Middle frontal gyrus (tissue), 1 donor: ENCODE data around the gene UBXN4.
"Not testable (repeated sequence)": the region's sequence is repeated elsewhere in the genome, so short reads cannot be mapped to it uniquely, and the experiment has no call there.

Experiments
- DNase-seq: peaks from one replicate; pipeline ENCODE4 v3.0.0-alpha.2; 2015; ENCODE audit warnings: low spot score; ENCODE audit errors: extremely low spot score

Gene UBXN4

DNA sequence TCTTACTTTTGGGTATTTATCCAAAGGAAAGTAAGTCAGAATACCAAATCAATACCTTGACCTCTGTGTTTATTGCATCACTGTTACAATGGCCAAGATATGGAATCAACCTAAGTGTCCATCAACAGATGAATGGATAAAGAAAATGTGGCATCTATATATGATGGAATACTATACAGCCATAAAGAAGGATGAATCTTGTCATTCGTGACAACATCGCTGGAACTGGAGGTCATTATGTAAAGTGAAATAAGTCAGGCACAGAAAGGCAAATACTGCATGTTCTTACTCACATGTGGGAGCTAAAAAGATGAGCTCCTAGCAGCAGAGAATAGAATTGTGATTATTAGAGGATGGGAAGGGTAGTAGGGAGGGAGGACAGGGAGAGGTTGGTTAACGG lies 60.7 kb downstream of the UBXN4 start:
- no peak for DNase-seq

DNA sequence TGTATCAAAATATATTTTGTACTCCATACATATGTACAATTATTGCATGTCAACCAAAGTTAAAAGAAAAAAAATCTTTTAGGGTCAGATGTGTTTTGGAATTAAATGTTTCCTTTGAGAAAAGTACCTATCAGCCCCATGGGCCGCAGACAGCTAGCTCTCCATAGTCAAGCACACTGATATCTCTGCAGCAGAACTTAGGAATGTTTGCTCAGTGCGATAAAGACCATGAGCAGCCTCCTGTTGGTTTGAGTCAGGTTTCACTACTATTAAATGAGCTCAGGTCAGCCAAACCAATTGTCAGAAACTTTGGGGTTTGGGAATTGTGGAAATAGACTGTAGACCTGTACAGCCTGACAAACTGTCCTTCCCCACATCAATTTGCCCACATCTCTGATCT lies 61.6 kb downstream of the UBXN4 start:
- no peak for DNase-seq

DNA sequence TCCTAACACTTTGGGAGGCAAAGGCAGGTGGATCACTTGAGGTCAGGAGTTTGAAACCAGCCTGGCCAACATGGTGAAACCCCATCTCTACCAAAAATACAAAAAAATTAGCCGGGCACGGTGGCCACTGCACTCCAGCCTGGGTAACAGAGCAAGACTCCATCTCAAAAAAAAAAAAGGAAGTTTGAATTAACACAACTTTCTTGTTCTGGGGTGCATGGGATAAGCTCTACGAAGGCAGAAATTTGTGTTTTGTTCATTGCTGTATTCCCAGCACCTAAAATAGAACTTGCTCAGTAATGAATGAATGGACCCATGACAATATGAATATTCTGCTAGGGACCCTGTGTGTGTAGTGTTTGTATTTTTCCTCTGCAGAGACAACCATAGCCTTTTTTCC lies 66.2 kb downstream of the UBXN4 start:
- not testable (repeated sequence) for DNase-seq

DNA sequence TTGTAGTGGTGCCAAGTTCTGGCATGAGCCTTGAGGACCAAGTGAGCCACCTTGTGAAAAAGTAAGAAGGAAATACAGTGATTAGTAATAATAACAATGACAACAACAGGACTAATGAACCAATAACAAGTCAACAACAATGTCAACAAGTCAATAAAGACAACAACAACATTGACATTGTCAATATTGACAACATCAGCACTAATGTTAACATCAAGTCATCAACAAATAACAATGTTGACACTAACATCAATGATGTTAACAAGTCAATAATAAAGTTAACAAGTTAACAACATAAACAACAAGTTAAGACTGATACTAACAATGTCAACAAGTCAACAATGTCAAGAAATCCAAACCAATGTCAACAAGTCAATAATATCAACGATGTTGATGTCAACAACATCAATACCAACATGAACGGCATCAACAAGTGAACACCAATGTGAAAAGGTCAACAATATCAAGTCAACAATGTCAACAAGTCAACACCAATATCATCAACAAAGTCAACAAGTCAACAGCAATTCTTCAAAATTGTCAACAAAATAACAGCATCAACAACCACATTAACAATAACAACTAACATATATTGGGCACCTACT lies 71.4 kb downstream of the UBXN4 start:
- DNase-seq: no peak

GRCh38 chr2:135815269-135815668 lies 73.6 kb downstream of the UBXN4 start:
- no peak for DNase-seq

DNA sequence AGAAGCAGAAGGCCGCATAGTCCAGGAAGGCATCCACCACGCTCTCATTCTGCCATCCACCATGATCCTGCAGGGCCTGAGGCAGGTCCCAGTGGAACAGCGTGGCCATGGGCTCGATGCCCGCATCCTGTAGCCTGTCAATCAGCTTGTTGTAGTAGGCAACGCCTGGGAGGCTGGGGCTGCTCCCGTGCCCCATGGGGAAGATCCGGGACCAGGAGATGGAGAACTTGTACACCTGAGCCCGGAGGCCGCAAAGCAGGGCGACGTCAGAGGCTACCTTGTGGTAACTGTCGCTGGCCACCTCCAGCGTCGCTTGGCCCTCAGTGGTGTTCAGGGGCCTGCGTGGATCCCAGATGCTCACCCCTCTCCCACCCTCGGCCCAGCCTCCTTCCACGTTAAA lies 75.8 kb downstream of the UBXN4 start:
- DNase-seq: no peak

DNA sequence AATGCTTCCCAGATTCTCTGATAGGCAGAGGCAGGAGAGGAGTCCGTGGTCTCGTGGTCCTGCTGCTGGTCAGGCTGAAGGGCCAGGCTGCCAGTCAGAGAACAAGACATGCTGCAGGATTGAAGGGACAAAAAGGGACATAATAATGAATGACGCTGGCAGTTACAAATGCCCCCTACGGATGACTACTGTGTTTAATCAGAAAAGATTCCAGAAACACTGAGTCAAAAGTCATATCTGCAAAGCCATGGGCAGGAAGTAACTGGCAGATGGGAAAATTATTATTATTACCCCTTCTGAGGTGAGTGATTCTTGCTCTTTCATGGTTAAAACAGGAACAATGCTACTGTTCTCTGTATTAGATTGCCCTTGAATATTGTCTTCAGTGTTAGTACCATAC lies 76.3 kb downstream of the UBXN4 start:
- DNase-seq: no peak

DNA sequence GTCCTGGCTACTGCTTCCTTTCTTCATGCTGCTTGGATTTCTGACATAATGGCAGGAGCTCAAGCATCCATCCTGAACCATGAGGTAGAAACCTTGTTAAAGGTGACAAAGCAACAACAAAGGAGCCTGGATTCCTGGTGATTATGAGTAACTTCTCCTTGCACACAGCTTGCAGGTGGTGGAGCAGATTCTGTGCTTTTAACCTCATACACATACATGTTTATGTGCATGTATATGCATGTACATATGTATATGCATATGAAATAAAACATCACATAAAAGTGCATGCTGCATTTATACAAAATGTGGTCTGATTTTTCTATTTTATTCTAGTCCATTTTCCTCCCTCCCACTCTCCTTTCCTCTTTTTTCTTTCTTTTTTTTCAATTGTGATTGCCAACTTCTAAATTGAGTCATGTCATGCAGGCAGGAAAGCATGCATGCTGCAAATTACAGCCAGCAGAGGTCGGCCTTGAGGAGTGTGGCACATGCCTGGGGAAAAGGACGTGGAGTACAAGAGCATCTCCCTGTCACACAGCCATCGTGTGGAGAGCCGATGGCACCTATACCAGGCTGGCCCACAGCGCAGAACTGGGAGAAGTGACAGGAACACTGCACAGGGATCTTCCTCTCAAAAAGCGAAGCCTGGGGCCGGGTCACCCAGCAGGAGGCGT lies 77.4 kb downstream of the UBXN4 start:
- no peak for DNase-seq

- no peak for DNase-seq
Measured at GRCh38 chr2:135820003-135820618, 78.5 kb downstream of the UBXN4 start.

DNA sequence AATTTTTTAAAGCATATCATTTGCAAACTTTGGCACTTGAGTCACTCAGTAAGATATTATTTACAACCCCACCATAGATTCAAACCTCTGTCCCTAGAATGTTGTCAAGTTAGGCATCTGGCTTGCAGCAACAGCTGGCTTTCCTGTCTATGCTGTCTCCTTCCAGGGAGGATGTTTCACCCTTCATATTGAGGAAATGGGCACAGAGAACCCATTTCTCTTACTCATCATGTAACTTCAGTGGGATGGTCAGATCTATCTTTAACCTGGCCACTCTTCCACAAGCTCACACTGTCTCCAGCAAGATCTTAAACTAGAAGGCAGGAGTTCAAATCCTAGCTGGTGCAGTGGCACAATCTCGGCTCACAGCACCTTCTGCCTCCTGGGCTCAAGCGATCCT lies 79.5 kb downstream of the UBXN4 start:
- DNase-seq: no peak

DNA sequence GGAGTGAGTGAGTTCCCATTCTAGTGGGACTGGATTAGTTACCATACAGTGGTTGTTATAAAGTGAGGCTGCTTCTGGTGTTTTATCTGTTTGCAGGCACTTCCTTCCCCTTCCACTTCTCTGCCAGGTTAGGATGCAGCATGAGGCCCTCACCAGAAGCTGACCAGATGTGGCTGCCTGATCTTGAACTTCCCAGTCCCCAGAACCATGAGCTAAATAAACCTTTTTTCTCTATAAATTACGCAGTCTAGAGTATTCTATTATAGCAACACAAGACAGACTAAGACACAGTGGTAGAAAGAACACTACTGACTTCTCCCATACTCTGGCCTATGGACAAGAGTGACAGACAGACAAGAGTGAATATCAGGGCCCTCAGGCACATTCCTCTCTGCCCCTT lies 81.2 kb downstream of the UBXN4 start:
- no peak for DNase-seq

- no peak for DNase-seq
Measured at GRCh38 chr2:135825131-135825530, 83.5 kb downstream of the UBXN4 start.

DNA sequence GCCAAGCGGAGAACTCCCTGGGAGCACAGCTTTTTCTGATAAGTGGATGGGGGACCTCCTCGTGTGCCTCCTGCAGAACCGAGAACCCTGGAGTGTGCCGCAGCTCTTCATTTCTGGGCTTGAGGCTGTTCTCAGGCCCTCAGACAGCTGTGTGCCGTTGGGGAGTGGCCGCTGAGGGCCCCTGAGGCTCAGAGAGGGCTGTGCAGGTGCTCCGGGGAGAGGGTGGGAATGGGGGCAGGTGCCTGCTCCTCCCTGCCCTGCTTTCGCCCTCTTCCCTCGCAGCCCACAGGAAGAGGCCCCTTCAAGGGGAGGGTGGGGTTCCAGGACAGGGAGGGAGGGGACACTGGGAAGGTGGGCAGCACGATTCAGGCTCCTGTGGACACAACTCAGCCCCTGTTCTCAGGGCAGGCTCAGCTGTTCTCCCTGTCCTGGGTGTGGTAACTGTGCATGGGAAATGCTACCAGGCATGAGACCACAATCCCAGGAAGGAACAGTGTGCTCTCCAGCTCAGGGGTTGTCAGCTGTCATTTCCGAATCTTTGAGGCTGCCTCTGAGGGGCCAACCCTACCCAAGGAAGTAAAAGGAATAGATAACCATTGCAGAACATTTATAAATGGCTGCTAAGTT lies 84.0 kb downstream of the UBXN4 start:
- DNase-seq: no peak

GRCh38 chr2:135826544-135826943 lies 84.9 kb downstream of the UBXN4 start:
- DNase-seq: no peak

GRCh38 chr2:135829378-135830135 lies 87.9 kb downstream of the UBXN4 start:
- DNase-seq: no peak

DNA sequence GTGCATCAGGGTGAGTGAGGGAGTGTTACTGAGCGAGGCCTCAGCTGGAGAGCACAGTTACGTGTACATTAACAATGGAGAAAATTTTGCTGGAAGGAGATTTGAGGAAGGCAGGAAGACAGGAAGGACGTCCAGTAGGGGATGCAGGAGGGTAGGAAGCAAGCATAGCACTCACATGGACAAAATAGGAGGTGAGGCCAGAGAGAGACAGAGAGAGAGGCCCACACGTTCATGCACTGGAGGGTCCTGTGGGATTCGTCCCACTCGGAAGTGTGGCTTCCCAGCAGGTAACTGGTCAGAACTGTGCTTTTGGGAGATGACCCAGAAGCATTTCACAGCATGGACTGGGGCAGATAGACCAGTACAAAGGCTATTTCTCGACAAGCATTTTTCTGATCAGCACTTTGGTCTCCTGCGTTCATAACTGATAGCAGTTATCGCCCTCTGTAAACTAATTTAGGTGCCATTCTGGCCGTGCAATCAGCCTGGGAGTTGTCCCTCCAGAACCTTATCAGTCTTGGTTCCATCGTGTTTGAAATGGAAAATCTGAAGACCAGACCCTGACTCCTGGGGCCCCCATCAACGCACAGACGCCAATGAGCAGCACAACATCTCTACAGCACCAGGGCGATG lies 89.6 kb downstream of the UBXN4 start:
- DNase-seq: no peak

GRCh38 chr2:135832891-135833290 lies 91.2 kb downstream of the UBXN4 start:
- DNase-seq: no peak
